ENCODE results near the gene SIAE.
"Not testable (repeated sequence)": the region's sequence is repeated elsewhere in the genome, so short reads cannot be mapped to it uniquely, and the experiment has no call there.

The SIAE gene

DNA sequence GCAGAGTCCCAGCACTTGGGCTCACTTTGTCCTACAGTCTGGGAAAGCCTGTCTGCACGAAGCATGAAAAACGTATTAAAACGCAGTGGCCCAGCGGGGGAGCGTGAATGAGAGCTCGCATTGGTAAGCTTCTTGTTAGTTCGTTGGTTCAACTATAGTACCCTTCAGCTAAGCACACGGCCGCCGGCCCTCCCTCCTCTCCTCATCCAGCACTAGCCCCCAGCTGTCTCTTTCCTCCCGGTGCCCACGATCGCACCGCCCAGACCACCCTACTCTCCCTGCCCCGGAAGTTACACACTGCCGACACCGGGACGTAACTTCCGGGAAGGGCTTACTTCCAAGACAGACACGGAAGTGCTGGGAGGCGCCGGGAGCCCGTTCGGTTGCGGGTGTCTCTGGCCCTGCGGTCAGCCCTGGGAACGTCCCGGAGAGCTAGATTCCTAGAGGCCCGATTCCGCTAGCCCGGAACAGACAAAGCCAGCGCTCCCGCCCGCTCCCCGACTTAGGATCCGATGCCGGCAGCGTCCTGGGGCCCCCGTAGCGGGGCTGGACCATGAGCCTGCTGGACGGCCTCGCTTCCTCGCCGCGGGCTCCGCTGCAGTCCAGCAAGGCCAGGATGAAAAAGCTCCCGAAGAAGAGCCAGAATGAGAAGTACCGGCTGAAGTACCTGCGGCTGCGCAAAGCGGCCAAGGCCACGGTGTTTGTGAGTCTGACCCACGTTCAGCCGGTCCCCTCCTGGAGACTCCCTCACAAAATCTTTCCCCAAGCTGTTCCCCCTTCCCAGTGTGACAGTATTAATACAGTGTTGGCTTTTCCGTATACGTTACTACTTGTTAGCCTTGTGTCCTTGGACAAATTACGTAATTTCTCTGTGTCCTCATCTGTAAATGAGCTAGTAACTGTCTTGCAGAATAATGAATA lies 50.7 kb downstream of the SIAE start, which contains the start of gene TBRG1:
Gene TBRG1 (plus strand): TSS at position 334 of the 921 bp plus-strand sequence. CDS start 220 bp downstream, at position 554.
- peak; percentile 81 for DNase-seq

DNA sequence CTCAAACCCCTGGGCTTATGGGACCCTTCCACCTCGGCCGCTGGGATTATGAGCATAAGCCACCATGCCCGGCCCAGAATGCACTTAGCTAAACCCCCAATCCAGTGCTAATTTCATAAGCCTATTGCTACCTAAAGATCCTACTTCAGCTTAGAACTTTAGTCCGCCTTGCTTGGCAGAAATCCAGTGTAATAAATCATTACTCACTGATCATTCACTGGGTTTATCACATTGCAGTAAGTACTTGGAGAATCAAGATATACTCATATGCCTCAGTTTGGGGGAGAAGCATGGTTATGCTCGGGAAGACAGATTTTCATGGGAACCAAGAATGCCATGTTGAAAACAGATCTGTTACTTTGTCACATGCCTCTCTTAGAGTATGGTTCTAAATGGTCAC lies 54.7 kb downstream of the SIAE start:
- no peak for DNase-seq

DNA sequence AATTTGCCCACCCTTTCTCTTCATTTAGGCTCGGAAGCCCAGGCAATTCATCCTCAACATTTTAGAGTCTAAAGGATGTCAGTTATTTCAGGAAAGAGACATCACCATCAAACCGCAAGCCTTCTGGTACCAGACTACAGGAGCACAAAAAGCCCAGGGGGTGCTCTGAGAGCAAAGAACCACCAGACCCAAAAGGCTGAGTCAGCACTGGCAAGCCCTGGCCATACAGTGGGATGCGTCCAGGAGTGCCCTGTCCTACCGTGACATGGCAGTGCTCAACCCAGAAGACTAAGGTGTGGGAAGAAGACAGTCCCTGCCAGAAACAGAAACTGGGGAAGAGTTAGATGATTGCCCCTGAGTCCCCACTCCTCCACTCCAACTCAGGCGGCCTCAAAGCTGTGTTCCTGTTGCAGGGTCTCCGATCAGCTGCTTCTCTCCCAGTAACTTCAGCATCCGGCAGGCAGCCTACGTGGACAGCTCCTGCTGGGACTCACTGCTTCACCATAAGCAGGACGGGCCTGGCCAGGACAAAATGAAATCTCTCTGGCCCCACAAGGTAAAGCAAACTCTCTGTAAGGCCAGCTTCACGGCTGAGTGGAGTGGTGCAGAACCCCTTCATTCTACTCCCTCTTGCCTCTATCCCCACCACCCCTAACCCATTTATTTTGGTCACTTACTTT lies 60.8 kb downstream of the SIAE start:
- DNase-seq: no peak

DNA sequence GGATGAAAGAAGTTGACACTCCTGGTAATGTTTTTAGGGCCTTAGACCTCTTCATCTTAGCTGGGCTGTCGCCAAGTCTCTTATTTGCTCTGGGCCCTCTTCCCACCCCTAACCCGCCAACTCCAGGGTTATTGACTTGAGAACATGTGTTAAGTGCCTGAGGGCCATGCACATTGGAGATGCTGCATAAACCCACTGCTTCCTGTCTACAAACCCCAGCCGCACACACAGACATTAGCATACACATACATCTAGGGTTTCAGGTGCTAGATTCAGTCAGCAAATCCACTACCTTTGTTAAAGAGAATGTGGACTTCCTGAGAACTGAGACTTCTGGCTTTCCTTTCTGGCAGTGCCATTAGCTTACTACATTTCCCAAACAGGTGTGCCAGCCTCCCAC lies 61.5 kb downstream of the SIAE start:
- DNase-seq: no peak

DNA sequence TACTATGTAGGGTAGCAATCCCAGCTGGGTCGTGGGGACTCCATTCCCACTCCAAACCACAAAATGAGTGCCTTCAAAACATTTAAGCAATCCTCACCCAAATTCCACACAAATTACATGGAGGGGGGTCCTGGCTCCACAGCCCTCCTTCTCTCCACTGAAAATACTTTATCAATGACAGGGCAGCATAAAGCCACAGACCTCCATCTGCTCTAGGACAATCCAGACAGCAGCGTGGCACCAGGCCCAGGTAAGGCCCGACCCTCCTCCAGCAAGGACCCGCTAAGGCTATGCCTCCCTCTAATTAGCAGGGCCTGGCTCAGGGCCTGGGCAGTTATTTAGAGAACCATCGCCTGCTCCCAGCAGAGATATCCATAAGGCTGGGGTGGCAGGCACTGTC lies 62.5 kb downstream of the SIAE start, which contains the start of gene PANX3:
Gene PANX3 (plus strand): TSS at position 365 of the 400 bp plus-strand sequence. CDS start 129 bp downstream, outside the sequence.
- DNase-seq: no peak

DNA sequence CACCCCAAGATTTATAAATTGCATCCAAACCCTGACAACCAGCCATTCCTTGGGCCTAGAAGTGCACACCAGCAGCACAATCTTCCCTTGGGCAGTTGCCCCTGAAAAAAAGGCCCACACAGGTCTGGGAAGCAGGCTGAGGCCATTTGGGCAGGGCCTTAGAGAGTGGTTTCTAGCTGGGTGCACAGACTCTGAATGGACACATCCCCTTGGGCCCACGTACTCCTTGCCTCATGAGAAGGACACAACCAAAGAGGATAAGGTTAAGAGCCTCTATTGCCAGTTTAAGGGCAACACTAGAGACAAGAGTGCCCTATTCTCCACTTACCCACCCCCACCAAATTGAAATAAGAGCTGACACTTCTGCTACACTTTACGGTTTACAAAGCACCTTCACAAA lies 63.2 kb downstream of the SIAE start:
- no peak for DNase-seq

DNA sequence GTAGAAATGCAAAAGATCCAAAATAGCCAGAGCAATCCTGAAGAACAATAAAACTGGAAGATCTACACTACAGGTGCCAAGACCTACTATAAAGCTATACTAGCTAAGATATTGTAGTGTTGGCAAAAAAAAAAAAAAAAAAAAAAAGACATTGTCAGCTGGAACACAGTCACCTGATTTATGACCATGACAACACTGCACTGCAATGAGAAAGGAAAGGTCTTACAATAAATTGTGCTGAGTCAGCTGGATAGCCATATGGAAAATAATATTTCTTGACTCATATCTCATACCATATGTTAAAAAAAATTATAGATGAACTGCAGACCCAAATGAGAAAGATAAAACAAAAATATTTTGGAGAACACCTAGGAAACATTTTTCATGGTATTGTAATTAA lies 65.4 kb downstream of the SIAE start:
- DNase-seq: no peak

DNA sequence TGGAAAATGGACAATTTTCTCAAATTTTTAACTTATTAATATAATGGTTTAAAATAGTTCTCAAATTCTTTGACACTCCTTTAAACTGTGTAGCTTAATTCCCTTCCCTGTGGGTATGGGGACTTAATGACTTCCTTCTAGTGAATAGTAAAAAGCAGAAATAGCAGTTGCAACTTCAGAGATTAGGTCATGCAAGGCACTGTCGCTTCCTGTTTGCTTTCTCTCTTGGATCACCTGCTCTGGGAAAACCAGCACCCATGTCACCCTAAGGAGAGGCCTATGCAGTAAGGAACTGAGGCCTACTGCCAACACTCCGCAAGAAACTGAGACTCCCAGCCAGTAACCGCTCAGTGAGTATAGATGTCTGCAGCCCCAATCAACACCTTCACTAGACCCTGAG lies 67.8 kb downstream of the SIAE start:
- no peak for DNase-seq

DNA sequence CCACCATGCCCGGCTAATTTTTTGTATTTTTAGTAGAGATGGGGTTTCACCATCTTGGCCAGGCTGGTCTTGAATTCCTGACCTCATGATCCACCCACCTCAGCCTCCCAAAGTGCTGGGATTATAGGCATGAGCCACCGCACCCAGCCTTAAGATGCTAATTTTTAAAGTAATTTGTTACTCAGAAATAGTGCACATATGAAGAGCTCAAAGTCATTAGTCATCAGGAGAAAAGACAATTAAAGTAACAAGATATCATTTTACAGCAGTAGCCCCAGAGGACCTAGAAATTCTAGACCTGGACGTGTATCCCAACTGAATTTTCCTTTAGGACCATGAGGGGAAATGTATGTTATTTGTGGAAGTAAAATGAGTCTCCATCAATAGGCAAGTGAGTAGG lies 70.8 kb downstream of the SIAE start:
- DNase-seq: not testable (repeated sequence)

DNA sequence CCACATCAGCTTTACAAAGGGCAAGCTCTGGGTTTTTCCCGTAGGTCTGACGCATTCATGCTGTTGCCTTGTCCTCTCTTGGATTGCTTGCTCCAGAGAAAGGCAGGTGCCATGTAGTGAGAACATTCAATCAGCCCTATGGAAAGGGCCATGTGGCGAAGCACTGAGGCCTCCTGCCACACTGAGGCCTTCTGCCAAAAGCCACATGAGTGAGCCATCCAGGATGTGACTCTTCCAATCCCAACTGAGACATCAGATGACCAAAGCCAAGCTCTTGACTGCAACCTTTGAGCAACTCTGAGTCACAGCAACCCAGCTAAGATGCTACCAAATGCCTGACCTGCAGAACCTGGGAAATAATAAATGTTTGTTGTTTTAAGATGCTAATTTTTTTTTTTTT lies 71.3 kb downstream of the SIAE start:
- no peak for DNase-seq

DNA sequence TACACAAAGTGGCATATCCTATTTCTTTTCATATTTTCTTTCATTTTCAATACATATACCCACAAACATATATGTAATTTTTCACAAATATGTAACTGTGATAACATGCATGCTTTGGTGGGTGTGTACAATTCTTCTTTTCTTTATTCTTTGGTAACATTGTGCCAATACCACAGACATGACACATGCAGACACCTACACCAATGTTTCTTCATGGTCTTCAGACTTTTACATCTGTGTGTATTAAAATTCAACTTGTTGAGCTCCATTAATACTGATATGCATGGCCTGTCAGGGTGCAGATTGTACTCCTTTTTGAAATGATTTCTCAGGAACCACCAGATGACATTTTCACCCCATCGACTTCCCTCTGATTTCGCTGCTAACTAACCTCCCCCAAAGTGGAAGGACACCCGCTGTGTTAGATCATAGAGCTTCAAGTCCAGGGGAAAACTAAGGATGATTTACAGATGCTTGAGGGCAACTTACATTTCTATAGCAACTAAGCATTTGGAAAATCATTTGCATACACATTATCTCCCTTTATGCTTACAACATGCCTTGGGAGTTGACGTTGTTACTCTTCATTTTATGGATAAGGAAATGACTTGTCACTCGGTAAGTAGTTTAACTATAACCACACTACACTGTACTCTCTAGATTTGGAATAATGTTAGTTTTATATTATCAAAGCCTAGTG lies 72.8 kb downstream of the SIAE start:
- DNase-seq: no peak

DNA sequence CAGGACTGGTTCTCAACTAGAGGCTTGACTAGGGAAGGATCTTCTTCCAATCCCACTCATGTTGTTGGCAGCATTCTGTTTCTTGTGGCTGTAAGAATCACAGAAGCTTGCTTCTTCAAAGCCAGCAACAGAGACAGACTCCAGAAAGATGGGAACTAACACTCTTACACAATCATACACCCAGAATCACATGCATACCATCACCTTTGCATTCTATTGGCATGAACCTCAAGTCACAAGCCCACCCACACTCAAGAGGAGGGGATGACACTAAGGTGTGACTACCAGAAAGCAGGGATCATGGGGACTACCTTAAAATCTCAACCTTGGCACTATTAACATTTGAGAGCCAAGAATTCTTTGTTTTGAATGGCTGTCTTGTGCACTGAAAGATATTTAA lies 75.9 kb downstream of the SIAE start:
- DNase-seq: no peak

DNA sequence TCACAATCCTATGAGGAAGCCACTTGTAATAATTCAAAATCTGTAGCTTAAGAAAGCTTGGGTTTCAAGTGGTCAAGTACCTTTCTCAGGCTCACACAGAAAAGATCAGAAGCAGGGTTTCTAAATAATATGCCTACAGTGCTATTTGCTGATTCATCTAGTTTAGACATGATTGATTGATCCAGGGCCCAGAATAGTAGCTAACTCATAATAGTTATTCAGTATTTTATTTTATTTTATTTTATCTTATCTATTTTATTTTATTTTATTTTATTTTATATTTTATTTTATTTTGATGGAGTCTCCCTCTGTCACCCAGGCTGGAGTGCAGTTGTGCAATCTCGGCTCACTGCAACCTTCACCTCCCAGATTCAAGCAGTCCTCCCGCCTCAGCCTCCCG lies 78.2 kb downstream of the SIAE start:
- no peak for DNase-seq

DNA sequence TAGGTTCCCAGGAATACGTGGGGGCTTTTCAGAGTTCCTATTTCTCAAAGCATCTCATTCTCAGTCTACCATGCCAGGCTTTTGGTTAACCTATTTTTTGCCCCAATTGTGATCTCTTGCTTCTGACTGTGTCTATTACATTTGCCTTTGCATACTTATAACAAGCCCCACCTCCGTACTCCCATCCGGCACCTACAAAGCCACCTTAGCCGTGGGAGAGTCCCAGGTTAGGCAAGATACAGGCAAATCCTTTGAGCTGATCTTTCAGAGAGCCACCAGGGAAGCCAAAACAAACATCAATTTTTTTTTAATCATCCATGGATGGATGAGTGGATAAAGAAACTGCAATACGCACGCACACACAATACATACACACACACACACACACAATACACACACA lies 80.9 kb downstream of the SIAE start:
- DNase-seq: no peak

DNA sequence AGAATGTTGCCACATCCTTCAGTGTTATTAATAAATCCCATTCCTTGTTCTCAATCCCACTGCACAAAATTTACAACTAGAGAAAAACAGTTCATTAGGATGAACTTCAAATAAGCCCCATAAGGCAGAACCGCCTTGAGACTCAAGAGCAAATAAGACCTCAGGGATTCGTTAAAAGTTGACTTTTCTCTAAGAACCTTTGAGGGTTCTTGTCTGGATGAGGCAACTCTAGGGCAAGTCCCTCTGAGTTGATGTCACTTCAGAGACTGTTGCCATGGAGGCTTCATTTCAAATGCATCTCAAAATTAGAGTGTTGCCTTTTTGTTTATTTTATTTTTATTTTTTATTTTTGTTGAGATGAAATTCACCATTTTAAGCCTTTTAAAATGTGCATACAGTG lies 82.1 kb downstream of the SIAE start:
- DNase-seq: no peak

DNA sequence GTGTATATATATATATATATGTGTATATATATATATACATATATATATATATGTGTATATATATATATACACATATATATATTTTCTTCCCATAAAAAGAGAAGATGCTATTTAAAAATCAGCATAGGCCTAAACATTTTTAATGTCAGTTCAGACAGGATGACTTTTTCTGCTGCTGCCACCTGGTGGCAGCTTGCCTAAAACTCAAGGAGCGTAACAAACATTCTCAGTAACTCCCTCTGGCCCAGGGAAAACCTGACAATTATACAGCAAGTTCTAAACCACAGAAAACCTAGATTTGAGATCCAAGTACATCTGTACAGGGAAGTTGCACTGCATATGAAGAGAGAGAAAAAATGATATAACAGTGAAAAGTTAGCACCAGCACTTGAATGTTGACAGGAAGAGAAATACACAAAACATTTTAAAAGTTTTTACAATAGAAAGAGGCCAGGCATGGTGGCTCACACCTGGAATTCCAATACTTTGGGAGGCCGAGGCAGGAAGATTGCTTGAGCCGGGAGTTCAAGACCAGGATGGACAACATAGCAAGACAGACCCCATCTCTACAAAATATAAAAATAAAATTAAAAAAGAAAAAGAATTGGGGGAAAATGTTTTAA lies 87.2 kb downstream of the SIAE start:
- peak; percentile 36 for DNase-seq

DNA sequence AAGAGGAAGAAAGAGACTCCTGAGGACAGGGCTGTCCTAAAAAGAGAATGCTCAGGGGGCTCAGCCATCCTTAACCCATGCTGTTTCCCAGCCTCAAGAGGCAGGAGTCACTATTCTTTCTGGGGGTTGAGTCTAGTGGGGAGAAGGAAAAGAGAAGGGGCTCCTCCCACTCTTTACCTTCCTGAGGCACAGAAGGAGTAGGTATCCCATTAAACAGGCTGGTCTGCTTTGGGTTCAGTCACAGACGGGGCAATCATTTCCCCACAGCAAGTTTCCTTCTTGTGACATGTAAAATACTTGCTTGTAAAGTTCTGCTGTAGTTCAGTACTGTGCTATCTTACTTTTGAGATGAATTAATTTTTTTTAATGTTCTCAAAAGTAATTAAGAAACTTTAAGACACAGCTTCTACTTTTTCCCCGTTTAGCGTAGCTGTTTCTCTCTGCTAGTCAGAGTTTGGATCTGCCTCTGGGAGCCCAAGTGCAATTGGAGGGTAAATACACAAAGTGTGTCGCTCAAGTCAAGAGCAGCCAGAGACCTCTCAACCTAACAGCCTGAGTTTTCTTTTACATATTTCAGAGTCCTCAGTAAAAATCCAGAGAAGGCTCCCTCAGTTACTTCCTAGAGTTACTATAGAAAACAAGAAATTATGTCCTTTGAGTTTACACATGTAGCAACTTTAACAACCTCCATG lies 88.7 kb downstream of the SIAE start:
- no peak for DNase-seq

DNA sequence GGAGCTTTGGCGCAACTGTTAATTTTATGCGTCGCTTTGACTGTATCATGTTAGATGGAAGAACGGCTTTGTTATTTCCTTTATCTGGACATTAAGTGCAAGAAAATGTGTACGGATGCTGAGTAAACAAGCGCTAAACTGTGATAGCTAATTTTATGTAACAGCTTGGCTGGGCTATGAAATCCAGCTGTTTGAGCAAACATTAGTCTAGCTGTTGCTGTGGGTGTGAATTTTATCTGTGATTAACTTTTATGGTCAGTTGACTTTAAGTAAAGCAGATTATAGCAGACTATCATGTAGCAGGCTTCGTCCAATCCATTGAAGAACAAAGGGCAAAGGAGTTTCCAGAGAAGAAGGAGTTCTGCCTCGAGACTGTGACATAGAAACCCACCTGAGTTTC lies 89.8 kb downstream of the SIAE start:
- peak; percentile 58 for DNase-seq
